ENCODE measurements around the gene CMYA5.

- no peak for TF ChIP-seq CTCF (IDR thresholded peaks at IDR 0.05)
- no peak for TF ChIP-seq POLR2AphosphoS5 (IDR thresholded peaks at IDR 0.05)
Measured at GRCh38 chr5:79832911-79833310, 143.3 kb downstream of the CMYA5 start.
